Activated CD8-positive, alpha-beta memory T cell treated with anti-CD3 and anti-CD28 coated beads, Interleukin-2, amount 50 U/mL, for 24 hours (primary cell): ENCODE measurements around the gene ANTKMT.

Source experiments
- DNase-seq: peaks from one replicate; pipeline ENCODE4 v3.0.0-alpha.2; 2020; ENCODE audit errors: extremely low read depth

Gene ANTKMT

GRCh38 chr16:720990-721764 lies at the start of gene ANTKMT:
Gene ANTKMT, plus strand, starts transcription at chr16:721146. Its CDS starts 129 bp downstream, at chr16:721275.
- peak; percentile 27 for DNase-seq

DNA sequence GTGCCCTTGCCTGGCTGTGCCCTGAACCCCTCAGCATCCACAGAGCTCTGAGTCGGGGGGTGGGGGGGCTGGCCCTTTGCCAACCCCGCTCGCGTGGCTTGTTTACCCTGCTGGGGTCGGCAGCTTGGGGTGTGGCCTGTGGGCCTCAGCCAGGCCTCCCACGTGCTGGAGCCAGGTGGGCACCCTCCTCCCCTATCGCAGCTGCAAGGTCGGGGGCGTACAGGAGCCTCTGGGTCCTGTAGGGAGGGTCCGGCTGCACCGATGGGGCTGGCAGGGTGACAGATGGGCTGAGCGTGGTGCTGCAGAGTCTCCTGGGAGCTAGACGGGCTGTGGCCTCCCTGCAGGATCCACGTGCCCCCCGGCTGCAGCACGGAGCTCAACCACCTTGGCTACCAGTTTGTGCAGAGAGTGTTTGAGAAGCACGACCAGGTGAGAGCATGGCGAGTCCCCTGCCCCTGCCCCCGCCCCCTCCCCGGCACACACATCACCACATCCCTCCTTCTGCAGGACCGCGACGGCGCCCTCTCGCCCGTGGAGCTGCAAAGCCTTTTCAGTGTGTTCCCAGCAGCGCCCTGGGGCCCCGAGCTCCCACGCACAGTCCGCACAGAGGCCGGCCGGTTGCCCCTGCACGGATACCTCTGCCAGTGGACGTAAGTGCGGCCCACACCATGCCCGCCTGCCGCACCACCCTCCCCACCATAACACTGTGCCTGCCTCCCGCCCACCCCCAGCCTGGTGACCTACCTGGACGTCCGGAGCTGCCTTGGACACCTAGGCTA lies 49.4 kb upstream of the ANTKMT start:
- no peak for DNase-seq

DNA sequence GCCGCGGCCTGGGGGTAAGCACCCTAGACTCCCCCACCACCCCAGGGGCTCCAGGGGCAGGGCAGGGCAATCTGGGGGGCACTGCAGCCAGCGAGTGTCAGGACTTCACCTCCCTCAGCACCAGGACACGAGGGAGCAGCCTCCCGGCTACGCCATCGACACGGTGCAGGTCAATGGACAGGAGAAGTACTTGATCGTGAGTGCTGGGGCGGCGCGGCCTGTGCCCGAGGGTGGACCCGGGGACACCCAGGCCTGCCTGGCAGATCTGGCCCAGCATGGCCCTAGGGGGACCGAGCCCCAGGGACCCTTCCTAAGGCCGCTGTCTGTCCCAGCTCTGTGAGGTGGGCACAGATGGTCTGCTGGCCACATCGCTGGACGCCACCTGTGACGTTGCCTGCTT lies 48.6 kb upstream of the ANTKMT start:
- no peak for DNase-seq

GRCh38 chr16:672851-673250 lies 48.1 kb upstream of the ANTKMT start:
- no peak for DNase-seq

DNA sequence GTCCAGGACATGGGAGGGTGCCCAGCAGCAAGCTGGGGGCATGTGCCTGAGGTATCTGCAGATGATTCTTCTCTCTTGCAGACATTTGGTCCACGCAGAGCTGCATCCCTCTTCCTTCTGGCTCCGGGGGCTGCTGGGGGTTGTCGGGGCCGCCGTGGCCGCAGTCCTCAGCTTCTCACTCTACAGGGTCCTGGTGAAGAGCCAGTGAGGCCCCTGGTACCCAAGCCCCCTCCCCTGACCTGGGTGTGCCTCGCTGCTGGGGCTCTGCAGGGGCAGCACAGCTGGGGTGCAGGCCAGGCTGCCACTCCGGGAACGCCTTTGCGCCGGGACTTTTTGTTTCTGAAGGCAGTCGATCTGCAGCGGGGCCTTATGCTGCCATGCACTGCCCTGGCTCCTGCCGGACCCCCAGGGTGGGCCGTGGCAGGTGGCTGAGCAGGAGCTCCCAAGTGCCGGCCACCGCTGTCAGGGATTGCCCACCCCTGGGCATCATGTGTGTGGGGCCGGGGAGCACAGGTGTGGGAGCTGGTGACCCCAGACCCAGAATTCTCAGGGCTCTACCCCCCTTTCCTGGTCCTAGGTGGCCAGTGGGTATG lies 47.5 kb upstream of the ANTKMT start:
- no peak for DNase-seq

DNA sequence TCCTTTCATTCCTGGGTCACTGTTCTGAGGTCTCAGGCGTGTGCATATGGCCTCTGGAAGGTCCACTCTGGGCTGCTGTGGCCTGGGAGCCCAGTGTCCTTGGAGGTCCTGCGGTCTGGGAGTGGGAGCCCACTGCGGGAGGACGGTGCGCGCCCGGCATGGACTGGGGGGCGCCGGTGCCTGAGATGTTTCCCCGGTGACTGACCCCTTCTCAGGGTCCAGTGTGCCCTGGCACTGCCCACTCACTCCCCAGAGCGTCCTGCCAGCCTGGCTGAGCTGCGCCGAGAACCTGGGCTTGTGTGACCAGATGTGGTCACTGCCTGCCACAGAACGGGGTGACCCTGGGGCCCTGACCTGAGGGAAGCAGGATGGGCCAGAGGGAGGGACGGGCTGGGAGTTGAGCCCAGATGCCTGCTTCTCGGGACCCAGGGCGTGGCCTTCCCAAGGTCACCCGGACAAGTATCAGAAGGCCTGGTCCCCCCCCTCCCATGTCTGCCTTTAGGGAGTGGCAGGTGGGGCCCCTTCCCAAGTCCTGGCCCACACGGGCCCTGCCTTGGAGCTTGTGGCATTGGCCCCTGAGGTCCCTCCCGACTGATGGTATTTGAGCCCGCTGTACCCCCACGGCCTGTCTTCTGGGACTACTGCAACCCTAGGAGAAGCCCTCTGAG lies 46.6 kb upstream of the ANTKMT start:
- DNase-seq: no peak

DNA sequence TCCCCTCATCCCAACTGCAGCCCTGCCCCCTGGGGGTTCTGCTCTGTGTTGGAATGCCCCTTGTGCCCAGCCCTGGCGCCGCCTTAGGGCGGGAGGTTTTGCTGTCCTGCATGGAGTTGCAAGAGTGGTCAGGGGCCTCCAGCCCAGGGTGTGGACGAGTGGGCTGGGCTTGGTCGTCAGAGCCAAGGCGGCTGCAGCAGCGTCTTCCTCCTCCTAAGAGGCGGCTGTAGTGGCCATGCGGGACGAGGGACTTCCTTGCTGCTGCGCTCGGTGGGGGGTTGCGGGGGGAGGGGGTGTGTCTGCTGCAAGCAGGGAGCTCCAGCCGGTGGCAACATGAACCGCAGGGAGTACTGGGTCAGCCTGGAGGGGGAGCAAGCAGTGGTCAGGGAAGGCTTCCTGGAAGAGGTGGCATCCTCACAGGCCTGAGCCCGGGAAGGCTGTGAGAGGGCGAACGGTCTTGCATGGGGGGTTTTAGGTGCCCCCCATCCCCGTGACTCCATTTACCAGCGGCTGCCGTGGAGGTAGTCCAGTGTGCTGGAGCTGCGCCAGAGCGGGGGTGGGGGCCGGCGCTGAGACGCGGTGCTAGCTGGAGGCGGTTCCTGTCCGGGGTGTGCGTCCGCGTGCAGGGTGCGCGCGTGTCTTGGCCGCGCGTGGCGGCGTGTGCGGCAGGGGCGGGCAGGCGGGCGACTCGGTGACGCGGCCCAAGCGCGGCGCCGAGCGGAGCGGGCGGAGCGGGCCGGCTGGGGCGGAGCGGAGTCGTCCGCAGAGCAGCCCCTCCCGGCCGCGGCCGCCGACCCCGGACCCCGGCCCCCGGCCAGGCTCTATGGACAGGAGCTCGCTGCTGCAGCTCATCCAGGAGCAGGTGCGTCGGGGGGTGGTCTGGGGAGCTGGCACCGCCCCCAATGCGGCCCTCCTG lies 45.7 kb upstream of the ANTKMT start, which contains the start of gene RHBDL1:
Gene RHBDL1, plus strand, starts transcription at position 704 of the 916 bp plus-strand sequence. Its CDS starts 120 bp downstream, at position 824.
- no peak for DNase-seq

- no peak for DNase-seq
Observed at GRCh38 chr16:675884-676564, 44.9 kb upstream of the ANTKMT start.

DNA sequence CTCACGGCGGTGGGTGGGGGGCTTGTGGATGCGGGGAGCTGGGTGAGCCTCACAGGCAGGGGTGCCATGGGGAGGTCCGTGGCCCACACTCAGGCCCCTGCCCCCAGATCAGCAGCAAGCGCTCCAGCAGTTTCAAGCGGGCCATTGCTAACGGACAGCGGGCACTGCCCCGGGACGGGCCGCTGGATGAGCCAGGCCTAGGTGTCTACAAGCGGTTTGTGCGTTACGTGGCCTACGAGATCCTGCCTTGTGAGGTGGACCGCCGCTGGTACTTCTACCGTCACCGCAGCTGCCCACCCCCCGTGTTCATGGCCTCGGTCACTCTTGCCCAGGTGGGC lies 44.4 kb upstream of the ANTKMT start:
- DNase-seq: no peak

GRCh38 chr16:676913-677312 lies 44.0 kb upstream of the ANTKMT start:
- DNase-seq: no peak

- DNase-seq: no peak
Observed at GRCh38 chr16:677316-678190, 43.4 kb upstream of the ANTKMT start.

DNA sequence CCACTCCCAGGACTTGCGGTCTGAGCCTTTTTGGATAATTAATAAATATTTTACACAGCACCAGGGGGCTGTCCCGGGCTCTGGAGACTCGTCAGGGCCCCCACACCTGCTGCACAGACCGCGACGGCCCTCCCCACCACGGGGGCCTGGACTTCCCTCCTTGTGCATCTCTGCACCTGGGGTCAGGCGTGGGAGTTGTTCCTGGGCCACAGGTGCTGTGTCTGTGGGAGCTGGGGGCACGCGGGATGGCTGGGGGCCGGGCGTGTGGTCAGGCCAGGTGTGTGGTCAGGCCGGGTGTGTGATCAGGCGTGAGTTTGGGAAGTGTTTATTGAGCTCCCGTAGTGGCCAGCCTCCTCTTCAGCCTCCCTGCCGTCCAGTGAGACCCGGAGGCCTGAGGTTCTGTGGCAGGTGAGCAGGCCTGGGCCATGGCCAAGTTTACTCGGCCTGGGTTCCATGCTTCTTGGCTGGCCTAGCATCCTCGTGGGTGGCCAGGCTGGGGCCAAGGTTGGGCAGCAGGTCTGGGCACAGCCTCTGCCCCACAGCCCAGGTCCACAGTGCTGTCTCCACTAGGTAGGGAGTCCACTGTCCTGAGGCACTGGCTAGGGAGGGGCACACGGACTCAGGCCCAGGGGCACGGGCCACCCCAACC lies 42.6 kb upstream of the ANTKMT start:
- DNase-seq: no peak

GRCh38 chr16:678858-679813 lies 41.8 kb upstream of the ANTKMT start:
- no peak for DNase-seq

DNA sequence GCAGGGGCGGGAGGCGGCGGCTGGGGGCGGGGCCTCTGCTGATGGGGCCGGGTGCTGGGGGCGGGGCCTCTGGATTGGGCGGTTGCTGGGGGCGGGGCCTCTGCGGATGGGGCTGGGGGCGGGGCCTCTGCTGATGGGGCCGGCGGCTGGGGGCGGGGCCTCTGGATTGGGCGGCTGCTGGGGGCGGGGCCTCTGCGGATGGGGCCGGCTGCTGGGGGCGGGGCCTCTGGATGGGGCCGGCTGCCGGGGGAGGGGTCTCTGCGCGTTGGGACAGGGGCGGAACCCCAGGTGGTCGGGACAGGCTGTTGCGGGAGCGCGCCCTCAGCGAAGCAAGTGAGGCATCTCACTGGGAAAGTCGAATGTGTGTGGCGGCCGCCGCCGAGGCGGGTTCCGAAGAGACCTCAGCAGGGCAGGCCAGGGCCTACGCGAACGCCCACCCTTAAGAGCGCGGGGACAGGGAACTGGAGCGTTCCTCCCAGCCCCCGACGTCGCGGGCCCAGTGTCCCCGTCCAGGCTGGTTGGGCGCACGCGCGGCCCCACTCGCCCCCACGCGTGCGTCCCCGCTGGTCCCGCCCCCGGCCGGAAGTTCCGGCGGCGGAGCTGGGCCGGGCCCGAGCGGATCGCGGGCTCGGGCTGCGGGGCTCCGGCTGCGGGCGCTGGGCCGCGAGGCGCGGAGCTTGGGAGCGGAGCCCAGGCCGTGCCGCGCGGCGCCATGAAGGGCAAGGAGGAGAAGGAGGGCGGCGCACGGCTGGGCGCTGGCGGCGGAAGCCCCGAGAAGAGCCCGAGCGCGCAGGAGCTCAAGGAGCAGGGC lies 40.9 kb upstream of the ANTKMT start, which contains the start of gene STUB1:
Gene STUB1, plus strand, starts transcription at position 597 of the 811 bp plus-strand sequence. Its CDS starts 116 bp downstream, at position 713.
- peak; percentile 76 for DNase-seq

DNA sequence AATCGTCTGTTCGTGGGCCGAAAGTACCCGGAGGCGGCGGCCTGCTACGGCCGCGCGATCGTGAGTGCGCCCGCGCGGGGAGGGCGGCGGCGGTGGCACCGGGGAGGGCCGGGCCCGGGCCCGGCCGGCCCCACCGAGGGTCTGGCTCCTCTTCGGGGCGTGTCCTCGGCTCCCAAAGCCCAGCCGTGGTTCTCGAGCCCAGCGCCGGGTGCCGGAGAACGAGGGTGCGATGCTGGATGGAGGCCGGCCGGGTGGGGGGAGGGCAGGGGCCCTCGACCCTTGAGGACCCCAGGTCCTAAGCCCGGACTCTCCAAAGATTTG lies 40.4 kb upstream of the ANTKMT start:
- DNase-seq: no peak

DNA sequence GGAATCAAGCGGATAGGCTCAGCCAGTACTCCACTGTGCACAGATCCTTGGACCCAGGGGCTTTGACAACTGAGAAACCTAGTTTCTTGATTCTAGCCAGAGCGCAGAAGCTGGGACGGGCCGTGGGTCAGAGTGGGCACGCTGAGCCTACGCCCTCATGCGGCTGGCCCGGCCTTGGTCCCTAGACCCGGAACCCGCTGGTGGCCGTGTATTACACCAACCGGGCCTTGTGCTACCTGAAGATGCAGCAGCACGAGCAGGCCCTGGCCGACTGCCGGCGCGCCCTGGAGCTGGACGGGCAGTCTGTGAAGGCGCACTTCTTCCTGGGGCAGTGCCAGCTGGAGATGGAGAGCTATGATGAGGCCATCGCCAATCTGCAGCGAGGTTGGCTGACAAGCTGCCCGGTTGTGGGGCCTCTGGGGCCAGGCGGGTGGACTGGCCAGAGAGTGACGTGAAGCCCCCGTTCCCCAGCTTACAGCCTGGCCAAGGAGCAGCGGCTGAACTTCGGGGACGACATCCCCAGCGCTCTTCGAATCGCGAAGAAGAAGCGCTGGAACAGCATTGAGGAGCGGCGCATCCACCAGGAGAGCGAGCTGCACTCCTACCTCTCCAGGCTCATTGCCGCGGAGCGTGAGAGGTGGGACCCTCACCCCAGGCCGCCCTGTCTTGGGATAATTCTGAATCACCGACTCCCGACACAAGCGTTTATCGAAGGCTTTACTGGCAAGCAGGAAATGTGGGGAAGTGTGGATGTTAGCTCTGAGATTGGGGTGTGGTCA lies 39.8 kb upstream of the ANTKMT start:
- DNase-seq: no peak
